ENCODE measurements around the gene UTP14C.
A peak's percentile ranks its signal among the peaks of the same experiment; 100 is the strongest.

UTP14C gene

DNA sequence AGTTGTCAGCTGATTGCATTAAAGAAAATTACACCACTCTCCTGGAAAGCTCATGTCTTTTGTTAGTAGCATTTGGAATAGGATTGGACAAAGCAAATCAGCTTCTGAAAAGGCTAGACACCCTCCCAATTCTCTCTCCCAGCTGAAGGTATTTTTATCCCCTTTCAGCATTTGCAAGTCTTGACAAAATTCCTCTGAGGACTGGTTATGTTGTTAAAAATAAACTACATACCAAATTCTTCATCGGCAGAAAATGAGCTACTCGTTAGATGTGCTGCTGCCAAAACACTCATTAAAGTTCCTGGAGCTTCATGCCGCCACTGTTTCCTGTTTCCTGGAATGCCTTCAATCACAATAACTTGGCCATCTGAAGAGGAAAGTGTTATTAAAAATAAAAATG lies 37.1 kb downstream of the UTP14C start:
- TF ChIP-seq, protein P1, sequence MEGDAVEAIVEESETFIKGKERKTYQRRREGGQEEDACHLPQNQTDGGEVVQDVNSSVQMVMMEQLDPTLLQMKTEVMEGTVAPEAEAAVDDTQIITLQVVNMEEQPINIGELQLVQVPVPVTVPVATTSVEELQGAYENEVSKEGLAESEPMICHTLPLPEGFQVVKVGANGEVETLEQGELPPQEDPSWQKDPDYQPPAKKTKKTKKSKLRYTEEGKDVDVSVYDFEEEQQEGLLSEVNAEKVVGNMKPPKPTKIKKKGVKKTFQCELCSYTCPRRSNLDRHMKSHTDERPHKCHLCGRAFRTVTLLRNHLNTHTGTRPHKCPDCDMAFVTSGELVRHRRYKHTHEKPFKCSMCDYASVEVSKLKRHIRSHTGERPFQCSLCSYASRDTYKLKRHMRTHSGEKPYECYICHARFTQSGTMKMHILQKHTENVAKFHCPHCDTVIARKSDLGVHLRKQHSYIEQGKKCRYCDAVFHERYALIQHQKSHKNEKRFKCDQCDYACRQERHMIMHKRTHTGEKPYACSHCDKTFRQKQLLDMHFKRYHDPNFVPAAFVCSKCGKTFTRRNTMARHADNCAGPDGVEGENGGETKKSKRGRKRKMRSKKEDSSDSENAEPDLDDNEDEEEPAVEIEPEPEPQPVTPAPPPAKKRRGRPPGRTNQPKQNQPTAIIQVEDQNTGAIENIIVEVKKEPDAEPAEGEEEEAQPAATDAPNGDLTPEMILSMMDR (IDR thresholded peaks at IDR 0.05; ENCODE audit: extremely low read depth, insufficient read depth, missing control alignments), result no peak
- no peak for DNase-seq (ENCODE audit: low spot score)
- in situ Hi-C loops (cut with MboI; ENCODE audit: low pct_unique_long_range_greater_than_20kb, low sequenced_read_pairs, unreplicated experiment), result no loop called here

DNA sequence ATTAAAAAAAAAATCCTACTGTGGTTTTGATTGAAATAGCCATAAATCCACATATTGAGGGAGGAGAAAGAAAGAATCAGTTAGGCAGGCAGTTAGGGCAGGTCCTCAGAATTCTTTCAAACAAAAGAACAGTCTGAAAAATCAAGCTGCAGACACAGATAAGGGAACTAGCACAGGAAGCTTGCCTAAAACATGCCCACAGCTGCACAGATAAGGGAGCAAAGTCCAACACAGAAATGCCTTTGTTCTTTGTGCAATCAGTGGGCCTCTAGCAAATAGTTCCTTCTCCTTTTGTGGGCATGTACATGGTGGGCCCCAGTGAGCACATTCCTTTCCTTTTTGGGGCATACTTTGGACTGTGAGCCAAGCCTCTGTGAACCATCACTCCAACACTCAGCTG lies 42.7 kb downstream of the UTP14C start:
- in situ Hi-C loops (cut with MboI; ENCODE audit: low pct_unique_long_range_greater_than_20kb, low sequenced_read_pairs, unreplicated experiment), result no loop called here
- no peak for DNase-seq (ENCODE audit: low spot score)
- TF ChIP-seq, protein P1 (IDR thresholded peaks at IDR 0.05; ENCODE audit: extremely low read depth, insufficient read depth, missing control alignments), result no peak

DNA sequence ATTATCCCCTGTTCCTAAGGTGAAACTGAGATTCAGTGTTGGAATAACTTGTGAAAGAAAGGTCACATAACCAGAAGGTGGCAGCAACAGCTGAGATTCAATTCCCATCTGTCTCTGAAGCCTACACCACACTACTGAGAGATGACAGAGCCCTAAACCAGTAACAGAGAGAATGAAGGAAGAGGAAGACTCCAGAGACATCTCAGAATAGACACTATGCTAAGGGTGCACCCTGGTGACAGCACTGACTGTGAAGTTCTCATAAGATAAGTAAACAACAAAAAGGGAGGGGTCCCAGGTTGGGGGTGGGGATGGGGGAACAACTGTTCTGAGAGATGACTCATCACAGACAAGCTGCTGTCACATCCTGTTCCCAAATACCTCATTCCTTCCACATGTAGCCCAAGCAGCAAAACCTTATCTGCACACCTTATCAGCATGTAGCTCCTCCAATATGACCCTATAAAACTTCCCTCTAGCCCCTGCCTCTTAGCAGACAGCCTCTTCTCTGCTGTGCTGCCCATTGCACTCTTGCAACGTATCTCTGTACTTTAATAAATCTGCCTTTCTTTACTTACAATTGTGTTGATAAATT lies 46.5 kb downstream of the UTP14C start:
- peak; percentile 39 for DNase-seq (ENCODE audit: low spot score)
- TF ChIP-seq, protein P1 (IDR thresholded peaks at IDR 0.05; ENCODE audit: extremely low read depth, insufficient read depth, missing control alignments), result peak; percentile 32
- in situ Hi-C loops (cut with MboI; ENCODE audit: low pct_unique_long_range_greater_than_20kb, low sequenced_read_pairs, unreplicated experiment), result no loop called here

All from GM13977 (cell line).